ENCODE measurements around the gene SCD.

- no peak for TF ChIP-seq CTCF (IDR thresholded peaks at IDR 0.05)
- no peak for TF ChIP-seq POLR2A (IDR thresholded peaks at IDR 0.05)
Measured at GRCh38 chr10:100364175-100364574, 17.1 kb downstream of the SCD start.
